Transverse colon (tissue), 4 donors: Measurements from ENCODE around the gene IPO11. TPM values are rescaled to one million over a fixed set of nuclear protein-coding genes. Genes with fewer than 3 reads are reported as not detected.

ENCODE experiments used
- DNase-seq: peaks from one replicate; pipeline ENCODE4 v3.0.0-alpha.2; 2019
- H3K27ac ChIP-seq, 4 donors: fragments of 200-600 bp; sonication (generic); 2 replicates each; pipeline ENCODE4 v1.5.1; 2016 to 2018; ENCODE audit warnings: inconsistent platforms in 4 of 4
- H3K27me3 ChIP-seq: fragments of 200-600 bp; sonication (generic); 2 replicates; pipeline ENCODE4 v1.5.1; 2017; ENCODE audit warnings: inconsistent platforms
- H3K36me3 ChIP-seq, 4 donors: fragments of 200-600 bp; sonication (generic); 2 replicates each; pipeline ENCODE4 v1.5.1; 2017 to 2019; ENCODE audit warnings: inconsistent platforms in 4 of 4
- H3K4me1 ChIP-seq, 4 donors: fragments of 200-600 bp; sonication (generic); 2 replicates each; pipeline ENCODE4 v1.5.1; 2017 to 2020; ENCODE audit warnings: inconsistent platforms in 4 of 4
- H3K4me3 ChIP-seq, 4 donors: fragments of 200-600 bp; sonication (generic); 1 replicate in 1 of 4; 2 replicates in 3 of 4; pipeline versions ENCODE4 v1.5.1 to v1.6.1; 2017 to 2019; ENCODE audit warnings: inconsistent platforms in 4 of 4
- H3K9me3 ChIP-seq, 2 donors: fragments of 200-600 bp; sonication (generic); 2 replicates each; pipeline ENCODE4 v1.5.1; 2017 to 2019; ENCODE audit warnings: inconsistent platforms in 2 of 2
- CTCF ChIP-seq, 5 experiments: fragments of 200-600 bp in 3 of 5; fragments of 450-650 bp in 2 of 5; sonication (generic) in 3 of 5; IDR thresholded peaks; 1 replicate in 2 of 5; 2 replicates in 3 of 5; pipeline ENCODE4 v1.5.1; 2016 to 2017; ENCODE audit warnings: antibody characterized with exemption in 5 of 5, inconsistent platforms in 3 of 5, mild to moderate bottlenecking in 2 of 5, moderate library complexity in 1 of 5
- EP300 ChIP-seq: sonication (generic); formaldehyde crosslinking; IDR thresholded peaks from one replicate; pipeline ENCODE4 v1.6.1; 2017; ENCODE audit warnings: antibody characterized with exemption, low read depth
- POLR2A ChIP-seq: fragments of 450-650 bp; IDR thresholded peaks from one replicate; pipeline ENCODE4 v1.6.1; 2016; ENCODE audit warnings: antibody characterized with exemption, mild to moderate bottlenecking, moderate library complexity
- POLR2AphosphoS5 ChIP-seq, 3 donors: sonication (generic); formaldehyde crosslinking; IDR thresholded peaks; one replicate each; pipeline ENCODE4 v1.6.1; 2016; ENCODE audit warnings: antibody characterized with exemption in 3 of 3
- WGBS, 2 donors: methylation state at CpG; one replicate each; pipeline ENCODE4 v1.1.5; 2018; ENCODE audit warnings: low coverage in 1 of 2; 5-methylcytosine and 5-hydroxymethylcytosine counted together
- in situ Hi-C, 4 donors: fragments of 200-750 bp; cut with MboI; loops; one replicate each; pipeline versions ENCODE4 v1.15.0 to v1.15.1; 2017; ENCODE audit warnings: low sequenced_read_pairs in 3 of 4, low pct_ligation_motif_present in 1 of 4, low pct_unique_long_range_greater_than_20kb in 1 of 4
- intact Hi-C: fragments of 100-400 bp; cut with DNase I; formaldehyde crosslinking; loops from one replicate; pipeline ENCODE4 v1.15.1; 2023; ENCODE audit warnings: low total_unique reads
- total RNA-seq, 4 donors: library from RNA; depleted of rRNA; stranded (reverse); fragments of >200 nt; gene quantifications; one replicate each; pipeline ENCODE4 v1.1.0, GENCODE V29; 2016

IPO11 gene
- total RNA-seq, 4 donors from 2014 or later = 6.4 to 37.8 (median 16.3) TPM

- Histone ChIP-seq H3K27me3 (no peaks in the 10 kb centered on the region), H3K9me3 (no peaks in the 10 kb centered on the region), H3K4me1 (no peaks in the 10 kb centered on the region), H3K4me3 (no peak overlapping the region), H3K36me3 (peaks cover 0 to 30% (median 9%) of the 10 kb centered on the region in 4 donors), H3K27ac (no peak overlapping the region)
- TF ChIP-seq EP300 (no peak), POLR2AphosphoS5 (IDR thresholded peaks at IDR 0.05) (no peak), CTCF (IDR thresholded peaks at IDR 0.05) (no peak), POLR2A (no peak)
- DNase-seq = no peak
- in situ Hi-C loops = no loop called here
- intact Hi-C loops = no loop called here
- 97 to 100% methylated on average over 3 of the region's 3 CpGs for WGBS, 2 donors
Measured at GRCh38 chr5:62373382-62373781, 39.2 kb upstream of the IPO11 start.

GRCh38 chr5:62374090-62374489 is 38.5 kb upstream of the IPO11 start:
- Histone ChIP-seq H3K27ac (no peak overlapping the region), H3K9me3 (no peaks in the 10 kb centered on the region), H3K4me3 (no peak overlapping the region), H3K36me3 (peaks cover 0 to 37% (median 12%) of the 10 kb centered on the region in 4 donors), H3K27me3 (no peaks in the 10 kb centered on the region), H3K4me1 (no peaks in the 10 kb centered on the region)
- in situ Hi-C loops (no loop called here), intact Hi-C loops (no loop called here)
- TF ChIP-seq CTCF (IDR thresholded peaks at IDR 0.05) = no peak
- TF ChIP-seq POLR2AphosphoS5 (IDR thresholded peaks at IDR 0.05) = no peak
- TF ChIP-seq EP300 = no peak
- no peak for TF ChIP-seq POLR2A
- no peak for DNase-seq
- WGBS, 2 donors = 100% methylated on average over 1 of the region's 1 CpG

- no peaks in the 10 kb centered on the region for H3K27me3 ChIP-seq
- no peak overlapping the region for H3K27ac ChIP-seq
- H3K4me1 ChIP-seq = no peaks in the 10 kb centered on the region
- TF ChIP-seq CTCF (IDR thresholded peaks at IDR 0.05) = no peak
- TF ChIP-seq POLR2A = no peak
- TF ChIP-seq POLR2AphosphoS5 (IDR thresholded peaks at IDR 0.05) = no peak
- TF ChIP-seq EP300 = no peak
- intact Hi-C loops = no loop called here
- in situ Hi-C loops = no loop called here
- no peak overlapping the region for H3K4me3 ChIP-seq
- H3K9me3 ChIP-seq = no peaks in the 10 kb centered on the region
- no peak for DNase-seq
- peaks cover 0 to 52% (median 14%) of the 10 kb centered on the region in 4 donors for H3K36me3 ChIP-seq
Measured at GRCh38 chr5:62375627-62376026, 36.9 kb upstream of the IPO11 start.

- Histone ChIP-seq H3K27me3 (no peaks in the 10 kb centered on the region), H3K4me1 (no peaks in the 10 kb centered on the region), H3K27ac (no peak overlapping the region), H3K36me3 (peaks cover 0 to 56% (median 14%) of the 10 kb centered on the region in 4 donors), H3K4me3 (no peak overlapping the region), H3K9me3 (no peaks in the 10 kb centered on the region)
- intact Hi-C loops = no loop called here
- in situ Hi-C loops = no loop called here
- TF ChIP-seq CTCF (IDR thresholded peaks at IDR 0.05) = no peak
- no peak for TF ChIP-seq POLR2AphosphoS5 (IDR thresholded peaks at IDR 0.05)
- TF ChIP-seq POLR2A = no peak
- no peak for TF ChIP-seq EP300
- no peak for DNase-seq
- 81 to 83% methylated on average over 1 to 3 of the region's 3 CpGs for WGBS, 2 donors
Measured at GRCh38 chr5:62376064-62376463, 36.5 kb upstream of the IPO11 start.
